ENCODE data around the gene LY86. TPM values are rescaled to one million over a fixed set of nuclear protein-coding genes. Genes with fewer than 3 reads are reported as not detected.
"Not testable (repeated sequence)": the region's sequence is repeated elsewhere in the genome, so short reads cannot be mapped to it uniquely, and the experiment has no call there.

The LY86 gene
- total RNA-seq, 1 donor from 2014 or later, result 0.63 TPM

DNA sequence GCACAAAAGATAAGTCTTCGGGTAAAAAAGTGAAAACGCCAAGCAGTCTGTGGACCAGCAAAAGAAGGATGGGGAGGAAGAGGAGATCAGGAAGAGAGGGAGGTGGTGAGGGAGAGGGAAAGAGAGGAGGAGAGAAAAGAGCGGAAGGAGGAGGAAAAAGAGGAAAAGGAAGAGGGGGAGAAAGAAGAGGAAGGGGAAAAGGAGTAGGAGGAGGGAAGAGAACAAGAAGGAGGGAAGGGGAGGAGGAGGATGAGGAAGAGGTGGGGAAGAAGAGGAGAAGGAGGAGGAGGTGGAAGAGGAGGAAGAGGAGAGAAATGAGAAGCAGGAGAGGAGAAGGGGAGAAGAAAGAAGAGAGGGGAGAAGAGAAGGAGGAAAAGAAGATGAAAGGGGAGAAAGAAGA is 6.5 kb downstream of the LY86 start:
- ATAC-seq, result no peak
- DNase-seq (ENCODE audit: low spot score), result no peak

DNA sequence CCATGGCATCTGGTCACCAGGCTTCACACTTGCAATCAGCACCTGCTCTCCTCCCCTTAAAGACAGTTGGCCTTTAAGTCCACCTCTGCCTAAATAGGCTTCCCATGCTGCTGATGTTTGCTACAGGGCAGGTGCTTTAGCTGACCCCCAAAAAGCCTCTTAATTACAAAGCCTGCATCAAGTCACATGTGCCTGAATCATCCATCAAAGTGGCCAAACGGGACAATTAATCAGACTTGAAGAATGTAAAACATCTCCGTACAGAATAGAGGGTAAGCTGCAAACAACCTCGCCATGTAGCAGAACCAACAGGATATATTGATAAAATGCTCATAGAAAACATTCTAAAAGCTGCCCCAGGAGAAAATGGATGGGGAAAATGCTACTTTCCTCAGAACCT is 7.4 kb downstream of the LY86 start:
- ATAC-seq (no peak), DNase-seq (ENCODE audit: low spot score) (no peak)

DNA sequence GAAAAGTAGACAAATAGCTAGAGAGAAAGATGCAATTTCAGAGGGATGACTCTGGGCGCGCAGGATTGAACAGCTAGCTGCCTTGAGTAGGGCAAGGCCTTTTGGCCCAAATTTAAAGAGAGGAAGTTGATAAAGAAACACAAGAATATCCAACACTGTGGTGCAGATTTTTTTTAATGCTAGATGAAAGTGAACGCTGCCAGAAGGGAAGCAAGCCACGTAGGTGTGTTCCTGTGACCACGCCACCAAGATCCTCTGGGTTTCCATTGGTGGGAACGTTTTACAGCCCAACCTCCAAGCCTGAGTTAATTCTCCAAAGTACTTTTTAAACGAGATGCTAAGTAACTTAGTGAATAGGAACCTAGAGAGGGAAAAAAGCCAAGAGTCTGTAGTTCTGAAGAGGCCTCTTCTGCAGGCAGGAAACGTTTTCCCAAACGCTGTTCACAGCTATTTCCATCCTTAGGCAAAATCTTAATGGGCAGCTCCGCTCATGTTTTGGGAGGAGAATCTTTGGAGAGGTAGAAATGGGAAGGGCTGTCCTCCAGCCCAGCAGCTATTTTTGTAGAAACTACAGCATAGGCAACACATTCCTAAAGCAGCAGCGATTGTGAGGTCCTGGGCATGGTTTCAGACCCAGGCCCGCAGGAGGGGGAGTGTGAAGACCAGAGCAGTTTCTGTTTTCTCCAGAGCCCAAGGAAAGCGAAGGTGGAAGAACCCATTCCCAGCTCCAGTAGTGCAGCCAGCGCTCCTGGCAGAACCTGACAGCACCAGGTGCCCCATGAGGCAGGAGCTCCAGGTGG is 8.2 kb downstream of the LY86 start:
- no peak for ATAC-seq
- no peak for DNase-seq (ENCODE audit: low spot score)

DNA sequence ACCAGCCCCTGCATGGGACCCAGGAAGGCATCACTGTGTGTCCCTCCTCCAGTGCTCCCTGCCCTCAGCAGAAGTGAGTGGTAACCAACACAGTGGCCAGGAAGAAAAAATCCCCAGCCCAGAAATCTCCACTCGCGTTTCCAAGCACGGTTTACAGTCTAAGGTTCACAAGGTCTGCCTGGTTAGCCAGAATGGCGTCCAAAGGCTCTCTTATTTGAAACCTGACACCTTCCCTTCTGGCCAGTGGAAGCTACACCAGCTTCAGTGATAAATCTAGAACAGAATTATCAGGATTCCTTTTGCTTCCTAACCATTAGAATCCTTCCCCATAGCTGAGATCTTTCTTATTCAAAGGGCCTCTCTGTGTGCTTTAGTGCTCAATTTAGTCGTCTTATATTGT is 9.2 kb downstream of the LY86 start:
- DNase-seq (ENCODE audit: low spot score) (no peak), ATAC-seq (no peak)

DNA sequence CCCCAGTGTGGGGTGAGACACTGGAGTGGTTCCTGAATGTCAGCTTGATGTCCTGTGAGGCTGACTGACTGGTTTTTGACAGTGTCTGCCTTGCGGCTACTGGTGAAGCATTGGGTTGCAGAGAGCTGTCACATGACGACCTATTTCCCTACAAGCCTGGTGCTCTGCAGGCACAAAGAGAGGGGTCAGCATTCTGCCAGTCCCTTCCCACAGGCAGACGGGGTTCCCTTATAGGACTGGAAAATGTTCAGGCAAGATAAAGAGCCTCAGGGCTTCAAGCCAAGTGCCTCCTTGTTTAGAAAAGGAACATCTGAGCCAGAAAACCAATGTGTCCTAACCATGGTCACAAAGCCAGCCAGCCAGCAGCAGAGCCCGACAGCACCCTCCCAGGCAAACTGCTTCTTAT is 11.0 kb downstream of the LY86 start:
- DNase-seq (ENCODE audit: low spot score), result no peak
- ATAC-seq, result peak; percentile 51

DNA sequence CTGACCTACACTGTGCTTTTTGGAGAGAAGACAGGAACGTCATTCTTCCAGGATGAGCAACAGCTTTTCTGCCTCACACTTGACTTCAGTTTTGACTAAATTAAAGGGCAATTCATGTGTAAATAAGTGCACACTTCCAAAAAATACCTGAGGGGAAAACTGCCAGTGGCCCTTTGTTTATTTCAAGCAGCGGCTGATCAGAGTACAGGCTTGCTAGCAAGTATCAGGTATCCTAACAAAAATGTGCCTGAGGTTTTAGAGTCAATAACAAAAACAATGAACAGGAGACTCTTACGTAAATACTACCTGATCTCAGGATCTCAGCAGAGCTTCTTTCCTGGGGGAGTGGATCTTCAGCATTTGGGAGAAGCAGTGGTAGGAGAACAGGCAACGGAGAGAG is 12.4 kb downstream of the LY86 start:
- DNase-seq (ENCODE audit: low spot score), result no peak
- ATAC-seq, result no peak

DNA sequence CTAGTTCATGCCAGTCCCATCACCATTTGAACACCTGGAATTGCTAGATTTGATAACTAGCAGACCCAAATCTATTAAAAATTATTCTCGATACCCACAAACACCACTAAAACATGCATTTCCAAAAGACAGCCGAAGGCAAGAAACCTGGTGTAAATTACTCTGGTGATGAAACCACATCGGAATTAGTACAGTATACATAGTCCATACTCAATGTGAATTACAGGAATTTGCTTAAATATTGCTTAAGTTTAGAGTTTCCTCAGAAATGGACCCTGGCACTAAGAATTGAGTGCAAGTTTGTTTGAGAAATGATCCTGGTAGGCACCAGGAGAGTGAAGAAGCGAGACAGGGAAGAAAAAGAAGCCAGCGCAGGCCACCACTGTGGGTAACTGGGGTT is 13.7 kb downstream of the LY86 start:
- no peak for DNase-seq (ENCODE audit: low spot score)
- ATAC-seq, result no peak

DNA sequence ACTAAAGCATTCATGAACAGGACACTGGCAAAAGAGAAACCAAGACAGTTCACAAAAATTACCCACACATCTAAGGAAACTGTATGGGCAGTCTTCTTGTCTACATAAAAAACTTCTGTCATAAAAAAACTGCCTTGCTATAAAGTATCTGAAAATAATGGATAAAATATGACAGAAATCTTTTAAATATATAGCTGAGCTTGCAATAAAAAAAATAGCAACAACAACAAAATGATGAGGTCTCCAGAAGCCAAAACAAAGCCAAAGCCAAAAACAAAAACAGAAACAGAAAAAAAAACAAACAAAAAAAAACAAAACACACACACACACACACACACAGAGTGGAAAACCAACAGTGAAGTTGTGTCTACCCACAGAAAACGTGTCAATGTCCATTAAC is 14.8 kb downstream of the LY86 start:
- no peak for ATAC-seq
- DNase-seq (ENCODE audit: low spot score), result no peak

DNA sequence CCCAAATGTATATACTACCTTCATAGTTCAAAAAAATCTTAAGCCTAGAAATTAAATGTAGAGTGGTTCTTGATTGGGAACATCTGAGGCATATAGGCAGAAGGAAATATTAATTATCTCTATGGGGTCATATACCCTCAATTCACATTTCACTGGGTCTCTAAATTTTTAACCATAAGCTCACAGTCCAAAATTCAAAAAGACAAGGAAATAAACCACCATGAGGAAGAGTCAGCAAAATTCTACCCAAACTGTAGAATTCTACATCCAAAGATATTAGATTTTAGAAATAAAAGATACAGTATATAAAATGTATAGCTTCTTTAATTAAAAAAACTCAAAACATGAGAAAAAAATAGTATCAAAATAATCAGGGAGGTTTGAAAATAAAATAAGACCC is 15.5 kb downstream of the LY86 start:
- ATAC-seq (no peak), DNase-seq (ENCODE audit: low spot score) (no peak)

DNA sequence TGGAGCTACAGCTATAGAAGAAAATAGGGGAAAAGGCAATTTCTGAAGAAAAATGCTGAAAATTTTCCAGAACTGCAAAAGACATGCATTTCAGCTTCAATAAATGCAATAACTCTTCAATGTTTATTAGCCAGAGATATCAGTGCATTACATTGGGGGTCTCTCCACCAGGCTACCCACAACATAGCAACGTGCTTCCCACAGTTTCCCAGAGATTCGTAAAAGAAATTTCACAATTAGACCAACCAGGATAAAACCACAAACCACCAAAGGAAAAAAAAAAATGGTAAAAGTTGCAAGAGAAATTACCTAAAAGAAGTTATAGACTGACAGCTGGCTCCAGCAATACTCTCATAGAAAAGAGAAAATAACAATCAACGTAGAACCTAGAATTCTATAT is 16.0 kb downstream of the LY86 start:
- DNase-seq (ENCODE audit: low spot score), result no peak
- ATAC-seq, result no peak

DNA sequence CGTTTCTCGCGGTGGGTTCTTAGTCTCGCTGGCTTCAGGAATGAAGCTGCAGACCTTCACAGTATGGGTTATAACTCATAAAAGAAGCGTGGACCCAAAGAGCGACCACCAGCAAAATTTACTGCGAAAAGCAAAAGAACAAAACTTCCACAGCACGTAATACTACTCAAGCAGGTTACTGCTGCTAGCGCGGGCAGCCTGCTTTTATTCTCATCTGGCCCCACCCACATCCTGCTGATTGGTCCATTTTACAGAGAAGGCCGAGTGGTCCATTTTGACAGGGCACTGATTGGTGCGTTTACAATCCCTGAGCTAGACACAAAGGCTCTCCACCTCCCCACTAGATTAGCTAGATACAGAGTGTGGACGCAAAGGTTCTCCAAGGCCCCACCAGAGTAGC is 17.4 kb downstream of the LY86 start:
- DNase-seq (ENCODE audit: low spot score), result no peak
- no peak for ATAC-seq

DNA sequence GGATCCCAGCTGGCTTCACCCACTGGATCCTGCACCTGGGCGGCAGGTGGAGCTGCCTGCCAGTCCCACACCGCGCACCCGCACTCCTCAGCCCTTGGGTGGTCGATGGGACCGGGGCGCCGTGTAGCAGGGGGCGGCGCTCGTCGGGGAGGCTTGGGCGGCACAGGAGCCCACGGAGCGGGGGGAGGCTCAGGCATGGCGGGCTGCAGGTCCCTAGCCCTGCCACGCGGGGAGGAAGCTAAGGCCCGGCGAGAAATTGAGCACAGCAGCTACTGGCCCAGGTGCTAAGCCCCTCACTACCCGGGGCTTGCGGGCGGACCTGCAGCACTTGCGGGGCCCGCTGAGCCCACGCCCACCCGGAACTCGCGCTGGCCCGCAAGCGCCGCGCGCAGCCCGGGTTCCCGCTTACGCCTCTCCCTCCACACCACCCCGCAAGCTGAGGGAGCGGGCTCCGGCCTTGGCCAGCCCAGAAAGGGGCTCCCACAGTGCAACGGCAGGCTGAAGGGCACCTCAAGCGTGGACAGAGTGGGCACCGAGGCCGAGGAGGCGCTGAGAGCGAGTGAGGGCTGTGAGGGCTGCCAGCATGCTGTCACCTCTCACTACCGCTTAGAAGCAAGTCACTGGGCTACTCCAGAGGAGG is 18.0 kb downstream of the LY86 start:
- ATAC-seq; DNase-seq (ENCODE audit: low spot score): not testable (repeated sequence)

DNA sequence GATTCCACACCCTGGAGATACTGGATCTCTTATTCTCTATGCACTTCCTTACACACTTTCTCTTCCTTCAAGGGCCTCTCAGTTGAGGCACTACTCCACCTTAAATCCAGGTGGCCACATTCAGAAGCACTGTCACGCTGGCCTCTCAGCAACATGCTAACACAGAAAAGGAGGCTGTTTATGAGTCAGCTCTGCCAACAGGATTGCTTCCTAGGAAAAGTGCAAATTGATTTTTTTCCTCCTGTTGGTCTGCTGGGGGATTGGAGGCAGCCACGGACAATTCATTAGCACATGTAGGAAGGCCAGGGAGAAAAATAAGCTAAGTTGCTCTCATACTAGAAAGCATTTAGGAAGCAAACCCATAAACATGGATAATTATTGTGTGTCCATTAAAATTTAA is 20.9 kb downstream of the LY86 start:
- no peak for DNase-seq (ENCODE audit: low spot score)
- no peak for ATAC-seq

DNA sequence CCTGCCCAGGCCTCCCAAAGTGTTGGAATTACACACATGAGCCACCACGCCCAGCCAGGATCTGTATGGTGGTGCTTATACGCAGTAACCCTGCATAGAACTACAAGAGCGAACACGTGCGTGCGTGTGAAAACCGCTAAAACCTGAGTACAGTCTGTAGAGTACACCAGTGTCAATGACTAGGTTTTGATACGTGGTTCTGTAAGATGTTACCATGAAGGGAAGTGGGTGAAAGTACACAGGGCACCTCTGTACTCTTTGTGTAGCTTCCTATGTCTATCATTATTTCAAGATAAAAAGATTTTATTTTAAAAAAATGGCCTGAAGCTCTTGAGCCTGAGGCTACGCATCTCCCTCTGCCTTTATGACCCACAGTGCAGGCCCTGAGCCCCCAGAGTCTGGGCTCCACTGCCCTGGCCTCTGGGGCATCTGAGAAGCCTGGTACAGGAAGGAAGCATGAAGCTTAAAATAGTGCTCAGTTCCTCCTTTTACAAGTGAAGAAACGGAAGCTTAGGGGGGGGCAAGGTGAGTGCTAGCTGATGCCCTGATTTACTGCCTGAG is 21.6 kb downstream of the LY86 start:
- DNase-seq (ENCODE audit: low spot score) (no peak), ATAC-seq (no peak)

DNA sequence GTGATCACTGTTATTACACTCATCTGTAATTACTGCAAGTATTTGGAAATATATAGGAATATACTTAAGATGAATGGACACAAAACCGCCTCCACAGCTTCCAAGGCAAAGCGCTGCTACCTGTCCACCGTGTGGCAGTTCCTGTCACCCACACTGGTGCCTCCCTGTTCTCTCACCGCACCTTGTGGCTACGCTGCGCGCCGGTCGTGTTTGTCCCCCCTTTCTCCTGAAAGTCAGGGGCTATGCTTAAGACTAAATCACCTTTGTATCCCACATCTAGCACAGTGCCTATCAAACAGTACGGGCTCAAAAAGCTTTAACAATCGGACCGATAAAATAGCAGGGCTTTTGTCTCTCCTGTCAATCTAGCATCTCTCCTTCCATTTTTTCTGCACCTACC is 23.0 kb downstream of the LY86 start:
- ATAC-seq (no peak), DNase-seq (ENCODE audit: low spot score) (no peak)

DNA sequence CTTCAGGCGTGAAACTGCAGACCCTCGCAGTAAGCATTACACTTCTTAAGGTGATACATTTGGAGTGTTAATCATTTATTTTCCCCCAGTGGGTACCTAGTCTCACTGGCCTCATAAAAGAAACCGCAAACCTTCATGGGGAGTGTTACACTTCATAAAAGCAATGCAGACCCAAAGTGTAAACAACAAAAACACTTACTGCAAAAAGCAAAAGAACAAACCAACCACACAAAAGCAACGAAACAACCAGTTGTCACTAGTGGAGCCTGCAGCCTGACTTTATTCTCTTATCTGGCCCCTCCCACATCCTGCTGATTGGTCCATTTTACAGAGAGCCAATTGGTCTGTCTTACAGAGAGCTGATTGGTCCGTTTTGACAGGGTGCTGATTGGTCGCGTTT is 23.8 kb downstream of the LY86 start:
- no peak for ATAC-seq

DNA sequence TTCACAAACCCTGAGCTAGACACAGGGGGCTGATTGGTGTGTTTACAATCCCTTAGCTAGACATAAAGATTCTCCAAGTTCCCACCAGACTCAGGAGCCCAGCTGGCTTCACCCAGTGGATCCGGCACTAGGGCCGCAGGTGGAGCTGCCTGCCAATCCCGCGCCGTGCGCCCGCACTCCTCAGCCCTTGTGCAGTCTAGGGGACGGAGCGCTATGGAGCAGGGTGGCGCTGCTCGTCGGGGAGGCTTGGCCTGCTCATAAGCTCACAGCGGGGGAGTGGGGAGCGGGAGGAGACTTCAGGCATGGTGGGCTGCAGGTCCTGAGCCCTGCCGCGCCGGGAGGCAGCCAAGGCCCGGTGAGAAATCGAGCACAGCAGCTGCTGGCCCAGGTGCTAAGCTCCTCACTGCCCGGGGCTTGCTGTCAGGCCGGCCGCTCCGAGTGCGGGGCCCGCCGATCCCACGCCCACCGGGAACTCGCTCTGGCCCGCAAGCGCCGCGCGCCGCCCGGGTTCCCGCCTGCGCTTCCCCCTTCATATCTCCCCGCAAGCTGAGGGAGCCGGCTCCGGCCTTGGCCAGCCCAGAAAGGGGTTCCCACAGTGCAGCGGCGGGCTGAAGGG is 24.7 kb downstream of the LY86 start:
- not testable (repeated sequence) for ATAC-seq; DNase-seq (ENCODE audit: low spot score)

More for the DNA sequence above, 23.8 kb downstream of the LY86 start:
- DNase-seq (ENCODE audit: low spot score), result no peak

DNA sequence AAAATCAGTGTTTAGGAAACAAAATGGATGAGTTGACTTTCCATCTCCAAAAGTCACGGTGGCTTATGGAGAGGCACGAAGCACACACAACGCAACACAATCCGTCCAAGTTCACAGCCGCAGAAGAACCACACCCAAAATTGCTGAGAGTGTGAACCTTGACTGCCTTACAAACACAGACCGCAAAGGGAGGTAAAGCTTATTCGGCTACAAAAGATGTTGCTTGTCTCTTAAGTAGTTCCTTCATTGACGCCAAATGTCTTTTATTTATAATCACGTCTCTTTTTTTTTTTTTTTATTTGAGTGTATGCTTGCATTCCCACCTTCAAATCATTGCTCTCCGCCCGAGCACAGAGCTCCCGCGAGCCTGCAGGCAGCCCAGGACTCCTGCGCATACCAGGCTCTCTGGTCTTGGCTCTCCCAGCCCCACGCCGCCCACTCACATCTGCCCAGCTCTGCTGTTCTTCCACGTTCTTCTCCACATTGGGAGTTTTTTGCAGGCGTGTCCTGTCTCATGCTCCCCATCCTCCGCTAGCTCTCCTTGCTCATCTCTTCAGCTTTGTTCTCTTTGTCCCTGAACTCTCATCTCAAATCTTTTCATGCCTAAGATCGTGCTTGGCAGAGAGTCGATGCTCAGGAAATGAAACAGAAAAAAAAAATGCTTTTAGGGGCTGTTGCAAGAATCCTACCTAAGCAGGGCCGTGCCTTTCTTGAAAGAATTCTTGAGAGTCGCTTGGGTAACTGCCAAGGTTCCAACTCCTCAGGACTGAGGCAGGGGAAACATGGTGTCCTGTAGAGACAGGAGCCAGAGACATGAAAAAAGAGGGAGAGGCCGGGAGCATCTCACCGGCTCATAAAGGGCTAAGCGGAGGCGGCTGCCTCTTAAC is 25.8 kb downstream of the LY86 start:
- ATAC-seq (no peak), DNase-seq (ENCODE audit: low spot score) (no peak)

DNA sequence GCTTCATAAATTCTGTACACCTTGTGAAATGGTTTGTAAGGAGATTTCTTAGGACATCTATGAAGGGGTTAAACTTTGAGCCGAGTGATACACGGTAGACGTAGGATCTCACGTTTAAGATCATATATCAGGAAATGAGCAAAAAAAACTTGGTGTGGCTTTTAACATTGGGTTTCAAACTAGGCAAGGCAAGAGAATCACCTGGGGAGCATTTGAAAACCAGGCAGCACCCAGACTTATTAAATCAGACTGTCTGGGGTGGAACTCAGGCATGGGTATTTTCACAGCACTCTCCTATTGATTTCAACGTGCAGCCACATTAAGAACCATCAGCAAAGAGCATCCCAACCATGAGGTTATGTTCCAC is 26.4 kb downstream of the LY86 start:
- ATAC-seq (no peak), DNase-seq (ENCODE audit: low spot score) (no peak)

DNA sequence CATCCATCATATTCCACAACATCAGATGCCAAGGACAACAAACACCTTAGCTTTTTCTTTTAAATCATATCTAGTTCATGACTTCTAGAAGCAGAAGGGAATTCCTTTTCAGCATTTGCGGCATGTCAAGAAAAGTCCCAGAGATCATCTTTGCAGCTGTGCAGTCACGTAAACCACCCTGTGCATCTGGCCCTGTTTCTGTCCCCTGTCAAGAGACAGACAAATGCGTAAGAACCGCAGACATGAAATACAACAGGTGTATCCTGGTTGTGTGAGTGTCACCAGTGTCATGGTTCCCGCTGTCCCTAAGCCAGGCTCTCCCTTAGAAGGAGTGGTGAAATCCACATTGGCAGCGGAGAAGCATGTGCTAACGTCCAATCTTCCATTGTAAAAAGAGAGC is 28.1 kb downstream of the LY86 start:
- no peak for DNase-seq (ENCODE audit: low spot score)
- no peak for ATAC-seq

Measured in left lobe of liver (tissue), 2 donors.